H7 (cell line): ENCODE data around the gene SCML2. TPM values are rescaled to one million over a fixed set of nuclear protein-coding genes. Genes with fewer than 3 reads are reported as not detected.
"Not testable (repeated sequence)": the region's sequence is repeated elsewhere in the genome, so short reads cannot be mapped to it uniquely, and the experiment has no call there.

ENCODE experiments used
- DNase-seq: peaks from one replicate; pipeline ENCODE4 v3.0.0; 2012
- H3K27me3 ChIP-seq: 2 replicates; pipeline ENCODE4 v1.6.0; 2011; ENCODE audit warnings: mild to moderate bottlenecking, low read length; ENCODE audit not compliant: control insufficient read depth, insufficient read depth
- H3K36me3 ChIP-seq: replicated peaks from 2 replicates; pipeline ENCODE4 v1.5.1; 2011; ENCODE audit warnings: low read length; ENCODE audit not compliant: control insufficient read depth, insufficient read depth
- H3K4me3 ChIP-seq: 2 replicates; pipeline ENCODE4 v1.5.1; 2011; ENCODE audit warnings: low read depth, mild to moderate bottlenecking, control low read depth, low read length, moderate library complexity; ENCODE audit not compliant: insufficient read depth
- total RNA-seq: library from RNA; depleted of rRNA; stranded (reverse); fragments of >200 nt; shearing (Covaris generic); gene quantifications from 2 replicates; pipeline ENCODE4 v1.2.3, GENCODE V29; 2014; rRNA removed

Gene SCML2
- 11.1 and 13.5 TPM in 2 replicates for total RNA-seq

- peak; percentile 72 for DNase-seq
- Histone ChIP-seq H3K4me3 (peak within 1 kb of the TSS; percentile 49), H3K36me3 (no peaks in the 10 kb centered on the region), H3K27me3 (peaks cover 13% of the 10 kb centered on the region)
These were observed at the start of gene SCML2 for GRCh38 chrX:18354369-18355223. Gene SCML2 (minus strand): TSS chrX:18354688. CDS start chrX:18334071, 20,617 bp downstream.

GRCh38 chrX:18401848-18402213 is 47.3 kb upstream of the SCML2 start:
- no peak for DNase-seq
- H3K27me3 ChIP-seq: no peaks in the 10 kb centered on the region

DNA sequence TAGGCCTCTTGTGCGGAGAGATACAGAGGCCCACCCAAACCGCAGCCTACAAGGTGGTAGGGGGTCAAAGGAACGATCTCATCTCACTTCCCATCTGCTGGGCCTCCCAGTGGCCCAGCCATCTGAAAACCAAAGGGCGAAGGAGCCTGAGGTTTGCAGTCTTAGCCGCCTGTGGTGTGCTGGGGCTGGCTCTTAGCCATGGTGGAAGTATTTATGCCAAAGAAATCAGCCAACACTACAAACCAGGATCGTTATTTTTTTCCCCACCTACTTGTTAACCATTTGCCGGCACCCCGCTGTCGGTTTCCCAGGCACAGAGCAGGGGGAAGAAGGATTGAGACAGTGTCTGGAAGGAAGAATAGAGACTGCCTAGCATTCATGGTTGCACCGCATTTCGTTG is 40.0 kb upstream of the SCML2 start:
- no peaks in the 10 kb centered on the region for H3K27me3 ChIP-seq
- no peaks in the 10 kb centered on the region for H3K36me3 ChIP-seq
- no peak overlapping the region for H3K4me3 ChIP-seq
- no peak for DNase-seq

More at GRCh38 chrX:18401848-18402213, 47.3 kb upstream of the SCML2 start:
- Histone ChIP-seq H3K36me3 (no peaks in the 10 kb centered on the region), H3K4me3 (no peak overlapping the region)

- DNase-seq: peak; percentile 64
- H3K27me3 ChIP-seq: no peaks in the 10 kb centered on the region
These were observed 36.6 kb upstream of the SCML2 start for GRCh38 chrX:18390941-18391538.

GRCh38 chrX:18389966-18390365 is 35.5 kb upstream of the SCML2 start:
- DNase-seq: no peak
- no peak overlapping the region for H3K4me3 ChIP-seq
- H3K36me3 ChIP-seq: no peaks in the 10 kb centered on the region
- H3K27me3 ChIP-seq: no peaks in the 10 kb centered on the region

More at GRCh38 chrX:18390941-18391538, 36.6 kb upstream of the SCML2 start:
- Histone ChIP-seq H3K4me3 (no peak overlapping the region), H3K36me3 (no peaks in the 10 kb centered on the region)

GRCh38 chrX:18377796-18378195 is 23.3 kb upstream of the SCML2 start:
- no peaks in the 10 kb centered on the region for H3K36me3 ChIP-seq
- DNase-seq: peak; percentile 33
- no peaks in the 10 kb centered on the region for H3K27me3 ChIP-seq
- no peak overlapping the region for H3K4me3 ChIP-seq

DNA sequence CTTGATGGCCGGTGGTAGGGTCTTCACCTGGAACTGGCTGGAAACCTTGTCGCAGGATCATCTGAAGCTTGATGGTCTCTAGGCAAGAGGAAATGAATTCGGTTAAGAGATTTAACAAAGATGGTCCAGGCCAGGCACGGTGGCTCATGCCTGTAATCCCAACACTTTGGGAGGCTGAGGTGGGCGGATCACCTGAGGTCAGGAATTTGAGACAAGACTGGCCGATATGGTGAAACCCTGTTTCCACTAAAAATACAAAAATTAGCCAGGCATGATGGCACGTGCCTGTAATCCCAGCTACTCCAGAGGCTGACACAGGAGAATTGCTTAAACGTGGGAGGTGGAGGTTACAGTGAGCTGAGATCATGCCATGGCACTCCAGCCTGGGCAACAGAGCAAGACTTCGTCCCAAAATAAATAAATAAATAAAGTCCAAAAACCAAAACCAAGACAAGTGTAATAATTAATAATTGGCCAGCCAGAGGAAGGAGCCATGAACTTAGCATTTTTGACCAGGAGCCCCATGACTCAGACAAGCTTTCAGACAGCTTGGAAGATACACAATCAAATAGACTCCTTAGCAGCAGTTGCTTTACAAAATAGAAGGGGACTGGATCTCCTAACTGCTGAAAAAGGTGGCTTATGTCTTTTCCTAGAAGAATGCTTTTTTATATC is 20.8 kb upstream of the SCML2 start:
- not testable (repeated sequence) for H3K27me3 ChIP-seq

GRCh38 chrX:18369096-18369495 is 14.6 kb upstream of the SCML2 start:
- not testable (repeated sequence) for H3K36me3 ChIP-seq, DNase-seq, H3K27me3 ChIP-seq, H3K4me3 ChIP-seq

More for the DNA sequence above, 20.8 kb upstream of the SCML2 start:
- DNase-seq, H3K36me3 ChIP-seq, H3K4me3 ChIP-seq: not testable (repeated sequence)

GRCh38 chrX:18368402-18368801 is 13.9 kb upstream of the SCML2 start:
- DNase-seq: no peak

DNA sequence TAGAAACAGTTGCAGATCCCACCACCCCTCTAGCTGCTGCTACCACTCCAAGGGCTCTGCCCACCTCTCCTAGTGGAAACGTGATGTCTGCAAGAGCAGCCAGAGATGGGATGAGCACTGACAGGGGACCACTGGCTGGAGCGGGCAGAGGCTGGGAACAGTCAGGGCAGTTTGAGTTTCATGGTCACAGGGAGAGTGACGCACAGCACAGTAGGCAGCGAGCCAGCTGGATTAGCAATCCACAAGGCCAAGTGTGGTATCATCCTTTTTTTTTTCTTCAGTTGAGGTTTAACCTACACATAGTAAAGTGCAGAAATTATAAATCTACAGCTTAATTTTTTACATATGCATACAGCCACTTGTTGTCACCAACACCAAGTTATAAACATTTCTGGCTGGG is 6.4 kb upstream of the SCML2 start:
- no peak overlapping the region for H3K4me3 ChIP-seq

More at GRCh38 chrX:18368402-18368801, 13.9 kb upstream of the SCML2 start:
- Histone ChIP-seq H3K36me3 (no peaks in the 10 kb centered on the region), H3K4me3 (no peak overlapping the region), H3K27me3 (no peaks in the 10 kb centered on the region)

DNA sequence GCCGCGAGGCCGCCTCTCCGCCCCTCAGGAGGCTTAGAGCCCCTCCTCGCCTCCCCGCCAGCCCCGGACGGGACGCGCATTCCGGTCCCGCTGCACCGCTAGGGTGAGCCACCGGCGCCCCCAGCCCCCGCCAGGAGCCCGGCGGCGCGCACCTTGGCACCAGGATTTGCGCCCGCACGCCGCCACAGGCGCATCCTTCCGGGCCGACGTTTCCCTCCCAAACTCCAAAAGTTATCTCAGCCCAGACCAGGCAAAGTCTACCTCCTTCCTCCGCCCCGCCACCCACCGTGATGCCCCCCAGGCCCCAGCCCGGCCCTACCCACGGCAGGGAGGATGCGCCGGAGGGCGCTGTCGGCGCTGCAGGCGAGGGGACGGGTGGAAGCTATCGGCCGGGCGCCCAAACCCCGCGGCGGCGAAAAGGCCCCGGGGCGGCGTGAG is 538 bp downstream of the SCML2 start:
- Histone ChIP-seq H3K4me3 (peak overlapping the region; percentile 49), H3K27me3 (peaks cover 13% of the 10 kb centered on the region), H3K36me3 (no peaks in the 10 kb centered on the region)
- DNase-seq: peak; percentile 77

More for the DNA sequence above, 6.4 kb upstream of the SCML2 start:
- Histone ChIP-seq H3K27me3 (peaks cover under 1% of the 10 kb centered on the region; the same call in 1 of the 2 replicates), H3K36me3 (no peaks in the 10 kb centered on the region)
- DNase-seq: no peak

DNA sequence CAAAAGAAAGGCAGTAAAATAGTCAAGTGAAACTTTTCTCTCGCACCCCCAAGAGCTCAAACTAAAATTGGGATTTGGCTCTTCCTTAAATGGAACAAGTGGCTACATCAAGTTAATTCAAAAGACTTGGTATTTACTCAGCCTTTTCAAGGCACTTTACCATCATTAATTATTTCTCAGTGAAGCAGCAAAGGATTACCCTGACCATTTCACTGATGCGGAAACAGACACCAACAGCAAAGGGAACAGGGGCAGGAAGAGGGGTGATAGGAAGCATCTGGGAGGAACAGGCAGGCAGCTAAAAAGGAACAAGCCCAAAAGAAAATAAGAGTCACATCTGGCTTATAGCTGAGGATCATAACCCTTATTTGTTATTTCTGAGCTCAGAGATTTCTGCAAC is 2.7 kb downstream of the SCML2 start:
- no peaks in the 10 kb centered on the region for H3K36me3 ChIP-seq
- H3K4me3 ChIP-seq: no peak overlapping the region
- DNase-seq: no peak
- H3K27me3 ChIP-seq: peaks cover 13% of the 10 kb centered on the region

GRCh38 chrX:18348047-18348446 is 6.4 kb downstream of the SCML2 start:
- Histone ChIP-seq H3K36me3 (no peaks in the 10 kb centered on the region), H3K27me3 (no peaks in the 10 kb centered on the region), H3K4me3 (no peak overlapping the region)
- no peak for DNase-seq

DNA sequence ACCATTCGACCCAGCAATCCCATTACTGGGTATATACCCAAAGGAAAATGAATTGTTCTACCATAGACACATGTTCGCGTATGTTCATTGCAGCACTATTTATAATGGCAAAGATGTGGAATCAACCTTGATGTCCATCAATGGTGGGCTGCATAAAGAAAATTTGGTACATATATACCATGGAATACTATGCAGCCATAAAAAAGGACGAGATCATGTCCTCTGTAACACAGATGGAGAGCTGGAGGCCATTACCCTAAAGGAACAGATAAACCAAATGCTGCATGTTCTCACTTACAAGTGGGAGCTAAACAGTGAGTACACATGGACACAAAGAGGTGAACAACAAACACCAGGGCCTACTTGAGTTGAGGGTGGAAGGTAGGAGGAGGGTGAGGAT is 45.1 kb downstream of the SCML2 start:
- no peak for DNase-seq

More for the DNA sequence above, 45.1 kb downstream of the SCML2 start:
- Histone ChIP-seq H3K27me3 (no peaks in the 10 kb centered on the region), H3K4me3 (no peak overlapping the region), H3K36me3 (no peaks in the 10 kb centered on the region)
